Urinary bladder (tissue), 4 donors: ENCODE data around the gene RIN1. TPM values are rescaled to one million over a fixed set of nuclear protein-coding genes. Genes with fewer than 3 reads are reported as not detected.

ENCODE experiments used
- DNase-seq: peaks from one replicate; pipeline ENCODE4 v3.0.0-alpha.2; 2015; ENCODE audit errors: extremely low spot score
- H3K27ac ChIP-seq: one replicate; pipeline ENCODE4 v1.5.1; 2013; ENCODE audit warnings: low read depth, mild to moderate bottlenecking, moderate library complexity
- H3K36me3 ChIP-seq: one replicate; pipeline ENCODE4 v1.6.1; 2013; ENCODE audit warnings: mild to moderate bottlenecking, moderate library complexity; ENCODE audit not compliant: insufficient read depth
- H3K4me1 ChIP-seq: one replicate; pipeline ENCODE4 v1.6.1; 2013; ENCODE audit warnings: mild to moderate bottlenecking, moderate library complexity; ENCODE audit not compliant: insufficient read depth
- H3K4me3 ChIP-seq: one replicate; pipeline ENCODE4 v1.5.1; 2013; ENCODE audit warnings: low read depth, low read length
- WGBS: extraction: QIAGEN DNeasy Blood & Tissue Kit; methylation state at CpG from one replicate; pipeline ENCODE4 v1.1.7; 2013; 5-methylcytosine and 5-hydroxymethylcytosine counted together
- polyA plus RNA-seq: library from polyadenylated mRNA; stranded (reverse); fragments of 200-250 nt; gene quantifications from one replicate; pipeline ENCODE4 v1.2.3, GENCODE V29; 2013
- total RNA-seq: library from RNA; depleted of rRNA; stranded (reverse); fragments of >200 nt; gene quantifications from one replicate; pipeline ENCODE4 v1.2.3, GENCODE V29; 2014
- donor health status: healthy with polysubstance abuse.
- donor health status: healthy.

The RIN1 gene
- total and polyA plus RNA-seq, 2 donors = 2.9 to 8.4 TPM

GRCh38 chr11:66344550-66345315 lies 8.5 kb upstream of the RIN1 start, which contains the start of gene BRMS1:
Gene BRMS1, minus strand, starts transcription at chr11:66345104. Its CDS starts 2,870 bp downstream, at chr11:66342234.
- Histone ChIP-seq H3K27ac (peak within 1 kb of the TSS; percentile 69), H3K4me1 (peaks cover 1% of the 10 kb centered on the region), H3K36me3 (peaks cover 3% of the 10 kb centered on the region), H3K4me3 (peak within 1 kb of the TSS; percentile 88)
- DNase-seq = peak; percentile 88
- under 1% methylated on average over 59 of the region's 59 CpGs for WGBS

GRCh38 chr11:66343176-66343575 lies 6.9 kb upstream of the RIN1 start:
- Histone ChIP-seq H3K36me3 (peaks cover 3% of the 10 kb centered on the region), H3K27ac (no peak overlapping the region), H3K4me3 (no peak overlapping the region), H3K4me1 (peaks cover 1% of the 10 kb centered on the region)
- WGBS = 87% methylated on average over 8 of the region's 8 CpGs
- no peak for DNase-seq

GRCh38 chr11:66341502-66342126 lies 5.4 kb upstream of the RIN1 start:
- peaks cover 1% of the 10 kb centered on the region for H3K4me1 ChIP-seq
- DNase-seq = no peak
- peaks cover 3% of the 10 kb centered on the region for H3K36me3 ChIP-seq
- H3K4me3 ChIP-seq = no peak overlapping the region
- H3K27ac ChIP-seq = no peak overlapping the region
- WGBS = 94% methylated on average over 21 of the region's 21 CpGs

DNA sequence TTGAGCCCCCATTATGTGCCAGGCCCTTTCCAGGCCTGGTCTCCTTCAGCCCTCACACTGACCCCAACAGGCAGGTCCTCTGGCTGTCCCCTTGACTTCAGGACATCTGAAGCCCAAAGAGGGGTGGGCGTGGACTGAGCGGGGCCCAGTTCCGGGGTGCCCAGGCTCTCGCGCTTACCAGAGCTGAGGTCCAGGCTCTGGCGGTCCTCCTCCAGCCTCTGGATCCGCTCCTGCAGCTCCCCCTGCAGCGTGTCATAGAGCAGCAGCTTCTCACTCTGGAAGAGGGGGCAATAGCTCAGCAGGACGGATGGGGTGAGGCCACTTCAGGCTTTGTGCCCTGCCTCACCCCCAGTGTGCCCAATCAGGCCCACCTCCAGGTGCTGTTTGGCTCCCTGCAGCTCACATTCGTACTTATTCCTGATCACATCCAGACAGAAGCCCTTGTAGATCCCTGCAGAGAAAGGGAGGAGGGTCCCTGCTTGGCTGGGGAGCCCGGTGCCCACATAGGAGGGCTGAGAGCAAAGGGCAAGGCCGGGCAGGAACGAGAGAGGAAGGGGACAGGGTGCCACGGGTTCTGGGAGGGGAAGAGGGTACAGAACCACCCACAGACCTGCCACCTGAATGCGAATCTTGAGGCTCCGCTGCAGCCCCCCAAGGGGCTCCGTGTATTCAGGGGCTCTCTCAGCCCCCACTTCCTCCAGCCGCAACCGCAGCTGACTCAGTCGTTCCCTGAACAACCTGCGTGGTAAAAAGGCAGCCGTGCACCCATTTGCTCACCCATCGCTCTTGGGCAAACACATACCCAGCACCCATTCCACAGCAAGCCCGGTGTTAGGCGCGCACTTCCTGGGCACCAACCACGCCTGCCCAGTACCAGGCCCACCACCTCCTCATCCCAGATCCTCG lies 4.6 kb upstream of the RIN1 start:
- no peaks in the 10 kb centered on the region for H3K4me1 ChIP-seq
- H3K36me3 ChIP-seq = peaks cover 3% of the 10 kb centered on the region
- 90% methylated on average over 28 of the region's 28 CpGs for WGBS

GRCh38 chr11:66339686-66340483 lies 3.7 kb upstream of the RIN1 start:
- H3K4me3 ChIP-seq = no peak overlapping the region
- H3K4me1 ChIP-seq = no peaks in the 10 kb centered on the region
- no peak overlapping the region for H3K27ac ChIP-seq
- DNase-seq = no peak
- 82% methylated on average over 14 of the region's 14 CpGs for WGBS
- peaks cover 3% of the 10 kb centered on the region for H3K36me3 ChIP-seq

More for the DNA sequence above, 4.6 kb upstream of the RIN1 start:
- no peak overlapping the region for H3K4me3 ChIP-seq
- DNase-seq = no peak
- no peak overlapping the region for H3K27ac ChIP-seq

GRCh38 chr11:66339162-66339675 lies 3.0 kb upstream of the RIN1 start:
- Histone ChIP-seq H3K27ac (no peak overlapping the region), H3K4me3 (no peak overlapping the region), H3K36me3 (peaks cover 3% of the 10 kb centered on the region), H3K4me1 (no peaks in the 10 kb centered on the region)
- 83% methylated on average over 6 of the region's 6 CpGs for WGBS
- no peak for DNase-seq

DNA sequence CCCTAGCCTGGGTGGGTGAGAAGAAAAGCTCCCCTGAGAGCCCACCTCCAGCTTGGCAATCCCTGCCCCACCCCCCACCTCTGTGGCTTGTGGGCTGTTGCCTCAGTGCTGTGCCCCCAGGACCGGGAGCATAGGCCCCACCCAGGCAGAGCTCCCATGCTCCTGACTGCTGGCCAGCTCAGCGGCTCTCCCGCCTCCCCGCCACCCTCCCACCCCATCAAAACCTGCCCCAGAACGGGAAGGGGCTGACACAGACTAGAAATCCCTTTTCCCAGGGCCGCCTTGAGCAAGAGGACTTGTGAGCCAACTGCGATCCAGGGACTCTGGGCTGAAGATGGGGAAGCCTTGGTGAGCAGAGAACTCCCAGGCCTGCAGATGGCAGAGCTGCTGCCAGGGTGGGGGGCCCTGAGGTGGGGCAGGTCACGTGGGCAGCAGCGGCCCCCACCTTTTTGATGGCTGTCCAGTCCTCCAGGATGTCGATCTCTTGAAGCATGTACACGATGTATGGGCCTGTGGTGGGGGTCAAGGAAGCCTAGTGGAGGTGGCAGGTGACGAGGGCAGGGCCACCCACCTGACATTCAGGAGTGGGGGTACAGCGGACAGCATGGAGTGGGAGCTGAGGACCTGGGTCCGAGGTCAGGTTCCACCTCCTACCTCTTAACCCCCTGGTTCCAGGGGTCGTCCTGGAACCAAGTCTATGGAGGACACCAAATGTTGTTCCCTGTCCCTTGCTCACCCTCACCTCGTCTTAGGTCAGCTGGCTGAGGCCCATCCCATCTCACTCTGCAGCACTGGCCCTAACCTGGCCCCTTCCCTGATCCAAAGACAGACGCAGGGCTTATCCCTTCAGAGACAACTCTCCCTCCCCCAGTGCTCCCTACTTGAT lies 2.3 kb upstream of the RIN1 start:
- Histone ChIP-seq H3K36me3 (peaks cover 3% of the 10 kb centered on the region), H3K4me1 (no peaks in the 10 kb centered on the region), H3K27ac (no peak overlapping the region), H3K4me3 (no peak overlapping the region)
- DNase-seq = no peak
- WGBS = 76% methylated on average over 17 of the region's 17 CpGs

DNA sequence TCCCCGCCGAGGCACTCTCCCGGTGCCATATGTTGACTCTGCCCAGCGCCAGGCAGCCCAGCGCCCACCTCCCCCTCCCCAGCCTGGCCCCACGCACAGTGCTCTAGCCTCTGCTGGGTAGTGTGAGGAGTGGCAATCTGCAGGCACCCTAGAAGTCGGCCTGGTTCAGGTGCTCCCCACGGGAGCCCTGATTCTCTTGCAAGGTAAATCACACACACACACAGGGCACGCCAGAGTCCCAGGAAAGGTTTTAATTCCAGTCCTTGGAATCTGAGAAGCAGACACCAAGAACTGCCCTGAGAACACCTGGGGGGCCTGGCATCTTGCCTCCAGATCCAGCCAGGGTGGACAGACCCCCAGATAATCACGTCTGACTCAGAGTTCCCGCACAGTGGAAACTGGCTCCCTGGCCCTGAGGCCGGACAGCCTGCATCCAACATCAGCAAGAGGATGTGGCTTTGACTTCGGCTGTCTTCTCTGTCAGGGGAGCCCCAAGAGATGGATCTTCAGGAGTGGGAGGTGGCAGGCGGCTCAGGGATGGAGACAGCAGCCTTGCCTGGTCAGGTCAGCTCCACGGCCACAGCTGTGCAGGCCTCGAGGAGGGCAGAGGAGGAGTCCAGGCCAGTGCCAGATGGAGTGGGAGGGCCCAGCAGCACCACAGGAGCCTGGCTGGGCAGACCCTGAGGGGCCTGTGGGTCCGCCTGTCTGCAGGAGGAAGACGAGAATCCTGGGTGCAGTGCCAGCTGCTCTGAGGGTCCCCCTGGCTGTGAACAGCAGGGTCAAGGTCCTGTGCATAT lies 1.1 kb upstream of the RIN1 start:
- H3K36me3 ChIP-seq = peaks cover 6% of the 10 kb centered on the region
- WGBS = 54% methylated on average over 18 of the region's 18 CpGs
- H3K27ac ChIP-seq = no peak overlapping the region
- no peak overlapping the region for H3K4me3 ChIP-seq
- no peaks in the 10 kb centered on the region for H3K4me1 ChIP-seq
- DNase-seq = no peak

DNA sequence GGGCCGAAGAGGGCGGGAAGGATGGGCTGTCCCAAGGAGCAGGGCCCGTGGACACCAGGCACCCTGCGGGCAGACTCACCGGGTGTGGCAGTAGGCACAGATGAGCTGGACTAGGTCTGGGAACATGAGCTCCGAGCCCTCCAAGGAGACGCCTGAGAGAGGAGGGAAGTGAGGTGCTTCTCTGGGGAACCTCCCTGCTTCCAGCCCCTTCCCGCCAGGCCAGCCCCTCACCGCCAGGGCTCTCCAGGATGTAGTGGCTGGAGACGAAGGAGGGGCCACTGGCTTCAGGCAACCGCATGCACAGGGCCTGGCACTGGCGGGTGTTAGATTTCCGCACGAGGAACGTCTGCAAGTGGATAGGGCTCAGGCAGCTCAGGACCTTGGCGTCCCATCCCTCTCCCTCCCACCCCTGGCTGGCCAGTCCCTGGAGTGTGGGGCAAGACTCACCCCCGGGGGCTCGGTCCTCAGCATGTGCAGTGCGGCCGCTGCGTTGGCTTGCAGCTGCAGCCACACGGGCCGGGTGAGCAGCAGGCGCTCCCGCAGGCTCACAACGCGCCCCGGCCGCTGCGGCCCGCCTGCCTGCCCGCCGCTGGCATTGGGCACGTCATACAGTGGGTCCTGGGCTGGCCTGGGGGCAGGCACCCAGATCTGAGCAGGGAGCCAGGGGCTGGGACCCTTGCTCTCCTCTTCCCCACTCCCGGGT lies 552 bp downstream of the RIN1 start:
- no peak for DNase-seq
- 8% methylated on average over 35 of the region's 35 CpGs for WGBS
- Histone ChIP-seq H3K4me3 (peak overlapping the region; percentile 54), H3K27ac (no peak overlapping the region), H3K4me1 (no peaks in the 10 kb centered on the region), H3K36me3 (peaks cover 3% of the 10 kb centered on the region)

GRCh38 chr11:66334605-66335442 lies 1.4 kb downstream of the RIN1 start:
- H3K4me1 ChIP-seq = no peaks in the 10 kb centered on the region
- peaks cover 3% of the 10 kb centered on the region for H3K36me3 ChIP-seq
- no peak overlapping the region for H3K4me3 ChIP-seq
- H3K27ac ChIP-seq = no peak overlapping the region
- 81% methylated on average over 42 of the region's 42 CpGs for WGBS
- no peak for DNase-seq
